GM19468 (cell line): ENCODE measurements around the gene CACNG1.

Experiments
- ATAC-seq: cut with Tn5 transposase; IDR thresholded peaks from one replicate; pipeline ENCODE4 v1.9.1; 2021; ENCODE audit warnings: mild to moderate bottlenecking, moderate library complexity, moderate number of reproducible peaks; ENCODE audit not compliant: unreplicated experiment; ENCODE audit errors: extremely low read depth

CACNG1 gene

GRCh38 chr17:67044016-67044772, at the start of gene CACNG1:
TSS of gene CACNG1 (plus strand) at chr17:67044554. CDS start at chr17:67044661, 107 bp downstream.
- no peak for ATAC-seq

- no peak for ATAC-seq
These were observed 49.3 kb upstream of the CACNG1 start for GRCh38 chr17:66994930-66995535.

- no peak for ATAC-seq
These were observed 48.4 kb upstream of the CACNG1 start for GRCh38 chr17:66995944-66996343.

- ATAC-seq: no peak
These were observed 47.4 kb upstream of the CACNG1 start for GRCh38 chr17:66996926-66997325.

GRCh38 chr17:67003231-67003630, 41.1 kb upstream of the CACNG1 start:
- no peak for ATAC-seq

- ATAC-seq: no peak
These were observed 40.2 kb upstream of the CACNG1 start for GRCh38 chr17:67004181-67004580.

- ATAC-seq: no peak
These were observed 37.1 kb upstream of the CACNG1 start for GRCh38 chr17:67007266-67007665.

GRCh38 chr17:67008101-67008500, 36.3 kb upstream of the CACNG1 start:
- no peak for ATAC-seq

- ATAC-seq: no peak
These were observed 32.7 kb upstream of the CACNG1 start for GRCh38 chr17:67011527-67012175.

GRCh38 chr17:67013891-67014290, 30.5 kb upstream of the CACNG1 start:
- ATAC-seq: no peak

- no peak for ATAC-seq
These were observed 29.4 kb upstream of the CACNG1 start for GRCh38 chr17:67015001-67015400.

- ATAC-seq: no peak
These were observed 28.2 kb upstream of the CACNG1 start for GRCh38 chr17:67016039-67016762.

- no peak for ATAC-seq
These were observed 26.4 kb upstream of the CACNG1 start for GRCh38 chr17:67017910-67018309.

GRCh38 chr17:67018471-67019434, 25.6 kb upstream of the CACNG1 start:
- no peak for ATAC-seq

GRCh38 chr17:67019809-67020208, 24.5 kb upstream of the CACNG1 start:
- no peak for ATAC-seq

- ATAC-seq: no peak
These were observed 24.0 kb upstream of the CACNG1 start for GRCh38 chr17:67020293-67020766.

- no peak for ATAC-seq
These were observed 23.2 kb upstream of the CACNG1 start for GRCh38 chr17:67021196-67021595.

GRCh38 chr17:67021743-67022450, 22.5 kb upstream of the CACNG1 start:
- no peak for ATAC-seq

- no peak for ATAC-seq
These were observed 21.9 kb upstream of the CACNG1 start for GRCh38 chr17:67022451-67022810.
